Liver (tissue), 9 donors: ENCODE measurements around the gene GLYATL3. TPM values are rescaled to one million over a fixed set of nuclear protein-coding genes. Genes with fewer than 3 reads are reported as not detected.

ENCODE experiments used
- DNase-seq: peaks from one replicate; pipeline ENCODE4 v3.0.0-alpha.2; 2017; ENCODE audit warnings: low spot score
- H3K27ac ChIP-seq, 2 donors: one replicate each; pipeline ENCODE4 v1.7.0; 2013; ENCODE audit warnings: inconsistent platforms in 2 of 2, low read length in 2 of 2, control low read depth in 1 of 2, low read depth in 1 of 2, mild to moderate bottlenecking in 1 of 2
- H3K27me3 ChIP-seq, 4 donors: one replicate each; pipeline versions ENCODE4 v1.6.1 to v1.7.0; 2013; ENCODE audit warnings: low read length in 3 of 4, inconsistent platforms in 1 of 4, mild to moderate bottlenecking in 1 of 4, moderate library complexity in 1 of 4; ENCODE audit not compliant: control insufficient read depth in 4 of 4, insufficient read depth in 4 of 4
- H3K36me3 ChIP-seq, 4 donors: one replicate each; pipeline versions ENCODE4 v1.6.1 to v1.7.0; 2013; ENCODE audit warnings: low read length in 3 of 4, mild to moderate bottlenecking in 3 of 4, low read depth in 1 of 4, moderate library complexity in 1 of 4; ENCODE audit not compliant: control insufficient read depth in 4 of 4, insufficient read depth in 3 of 4
- H3K4me1 ChIP-seq, 4 donors: one replicate each; pipeline versions ENCODE4 v1.6.1 to v1.7.0; 2013; ENCODE audit warnings: low read length in 3 of 4, mild to moderate bottlenecking in 3 of 4, moderate library complexity in 1 of 4; ENCODE audit not compliant: control insufficient read depth in 4 of 4, insufficient read depth in 4 of 4
- H3K4me3 ChIP-seq, 3 donors: one replicate each; pipeline versions ENCODE4 v1.6.1 to v1.7.0; 2013; ENCODE audit warnings: low read length in 3 of 3, control low read depth in 1 of 3, low read depth in 1 of 3, mild to moderate bottlenecking in 1 of 3
- H3K9ac ChIP-seq, 2 donors: one replicate each; pipeline ENCODE4 v1.7.0; 2013; ENCODE audit warnings: low read length in 2 of 2, mild to moderate bottlenecking in 2 of 2, moderate library complexity in 2 of 2, control low read depth in 1 of 2, low read depth in 1 of 2
- H3K9me3 ChIP-seq, 4 donors: one replicate each; pipeline versions ENCODE4 v1.6.1 to v1.7.0; 2013; ENCODE audit warnings: low read length in 3 of 4; ENCODE audit not compliant: control insufficient read depth in 4 of 4
- ATF3 ChIP-seq: IDR thresholded peaks from 2 replicates; pipeline ENCODE4 v1.6.1; 2016; ENCODE audit warnings: antibody characterized with exemption
- EGR1 ChIP-seq, 2 donors: IDR thresholded peaks; 2 replicates each; pipeline ENCODE4 v1.6.1; 2016 to 2018; ENCODE audit warnings: antibody characterized with exemption in 2 of 2, low read depth in 2 of 2
- FOXA1 ChIP-seq: IDR thresholded peaks from 2 replicates; pipeline ENCODE4 v1.6.1; 2016; ENCODE audit warnings: antibody characterized with exemption
- FOXA2 ChIP-seq: IDR thresholded peaks from 2 replicates; pipeline ENCODE4 v1.6.1; 2016; ENCODE audit warnings: antibody characterized with exemption
- GABPA ChIP-seq, 2 donors: IDR thresholded peaks in 1 of 2; conservative IDR thresholded peaks in 1 of 2; 2 replicates each; pipeline ENCODE4 v1.6.1; 2016; ENCODE audit warnings: antibody characterized with exemption in 2 of 2, mild to moderate bottlenecking in 1 of 2, moderate library complexity in 1 of 2
- HNF4A ChIP-seq, 2 donors: conservative IDR thresholded peaks; 2 replicates each; pipeline ENCODE4 v1.6.1; 2016; ENCODE audit warnings: antibody characterized with exemption in 2 of 2, mild to moderate bottlenecking in 2 of 2
- HNF4G ChIP-seq: IDR thresholded peaks from 2 replicates; pipeline ENCODE4 v1.6.1; 2016; ENCODE audit warnings: antibody characterized with exemption
- JUND ChIP-seq, 2 donors: IDR thresholded peaks; 2 replicates each; pipeline ENCODE4 v1.6.1; 2016; ENCODE audit warnings: antibody characterized with exemption in 2 of 2
- MAX ChIP-seq: IDR thresholded peaks from 2 replicates; pipeline ENCODE4 v1.6.1; 2016; ENCODE audit warnings: antibody characterized with exemption
- NR2F2 ChIP-seq: IDR thresholded peaks from 2 replicates; pipeline ENCODE4 v1.6.1; 2016; ENCODE audit warnings: antibody characterized with exemption
- RAD21 ChIP-seq, 2 donors: IDR thresholded peaks; 2 replicates each; pipeline ENCODE4 v1.6.1; 2016; ENCODE audit warnings: antibody characterized with exemption in 2 of 2, mild to moderate bottlenecking in 2 of 2
- REST ChIP-seq: IDR thresholded peaks from 2 replicates; pipeline ENCODE4 v1.6.1; 2016; ENCODE audit warnings: antibody characterized with exemption, mild to moderate bottlenecking
- RXRA ChIP-seq, 2 donors: IDR thresholded peaks; 2 replicates each; pipeline ENCODE4 v1.6.1; 2017 to 2018; ENCODE audit warnings: antibody characterized with exemption in 2 of 2, mild to moderate bottlenecking in 1 of 2
- SP1 ChIP-seq: IDR thresholded peaks from 2 replicates; pipeline ENCODE4 v1.6.1; 2018; ENCODE audit warnings: antibody characterized with exemption, mild to moderate bottlenecking
- TAF1 ChIP-seq: conservative IDR thresholded peaks from 2 replicates; pipeline ENCODE4 v1.6.1; 2016; ENCODE audit warnings: antibody characterized with exemption, mild to moderate bottlenecking
- YY1 ChIP-seq: IDR thresholded peaks from 2 replicates; pipeline ENCODE4 v1.6.1; 2016; ENCODE audit warnings: antibody characterized with exemption, mild to moderate bottlenecking
- ZBTB33 ChIP-seq: IDR thresholded peaks from 2 replicates; pipeline ENCODE4 v1.6.1; 2016; ENCODE audit warnings: antibody characterized with exemption
- polyA plus RNA-seq, 2 donors: library from polyadenylated mRNA; stranded (reverse) in 1 of 2; unstranded in 1 of 2; fragments of 200-250 nt in 1 of 2; fragments of >200 nt in 1 of 2; fragmentation: Nextera tagmentation in 1 of 2; extraction: Ambion mirVana in 1 of 2; gene quantifications; one replicate each; pipeline versions ENCODE4 v1.2.1 to v1.2.3, GENCODE V29; 2013 to 2015
- total RNA-seq, 2 donors: library from RNA; depleted of rRNA; stranded (reverse); fragments of >200 nt; gene quantifications; one replicate each; pipeline ENCODE4 v1.2.3, GENCODE V29; 2014
- TF ChIP-seq, protein P1 (sequence below): fragments of 150-350 bp; IDR thresholded peaks from 2 replicates; pipeline ENCODE4 v1.5.1; 2017; ENCODE audit warnings: improper control_type of control experiment, low read depth, low read length; ENCODE audit not compliant: missing input control
- donor health status: healthy.
- donor health status: healthy.
- donor health status: healthy.
- donor health status: healthy.
- donor health status: healthy.

The GLYATL3 gene
- total and polyA plus RNA-seq, 4 donors: 0.09 TPM; not detected in 3

DNA sequence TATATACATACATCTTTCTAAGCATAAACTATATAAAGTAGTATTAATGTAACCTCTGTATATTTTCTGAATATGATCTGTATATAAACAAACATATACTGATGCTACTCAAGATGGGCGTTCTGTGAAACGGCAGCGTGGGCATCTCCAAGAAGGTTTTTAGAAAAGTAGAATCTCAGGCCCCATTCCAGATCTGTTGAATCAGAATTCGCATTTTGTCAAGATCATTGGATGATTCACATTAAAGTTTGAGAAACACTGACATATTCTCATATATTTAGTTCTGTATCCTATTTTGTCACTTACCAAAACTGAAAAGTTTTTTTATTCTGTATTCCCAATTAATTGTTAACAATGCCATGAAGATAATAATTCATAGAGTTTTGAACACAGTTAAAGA lies 56.2 kb downstream of the GLYATL3 start (continued):
- no peak for TF ChIP-seq ATF3

GRCh38 chr6:49556429-49556837 lies 56.7 kb downstream of the GLYATL3 start:
- Histone ChIP-seq H3K27ac (peak overlapping the region; percentile 6 to 59), H3K4me3 (no peak overlapping the region), H3K9ac (no peak overlapping the region), H3K9me3 (no peaks in the 10 kb centered on the region), H3K4me1 (peaks cover 0 to 21% (median 5%) of the 10 kb centered on the region in 4 donors), H3K27me3 (no peaks in the 10 kb centered on the region), H3K36me3 (no peaks in the 10 kb centered on the region)
- TF ChIP-seq, protein P1, sequence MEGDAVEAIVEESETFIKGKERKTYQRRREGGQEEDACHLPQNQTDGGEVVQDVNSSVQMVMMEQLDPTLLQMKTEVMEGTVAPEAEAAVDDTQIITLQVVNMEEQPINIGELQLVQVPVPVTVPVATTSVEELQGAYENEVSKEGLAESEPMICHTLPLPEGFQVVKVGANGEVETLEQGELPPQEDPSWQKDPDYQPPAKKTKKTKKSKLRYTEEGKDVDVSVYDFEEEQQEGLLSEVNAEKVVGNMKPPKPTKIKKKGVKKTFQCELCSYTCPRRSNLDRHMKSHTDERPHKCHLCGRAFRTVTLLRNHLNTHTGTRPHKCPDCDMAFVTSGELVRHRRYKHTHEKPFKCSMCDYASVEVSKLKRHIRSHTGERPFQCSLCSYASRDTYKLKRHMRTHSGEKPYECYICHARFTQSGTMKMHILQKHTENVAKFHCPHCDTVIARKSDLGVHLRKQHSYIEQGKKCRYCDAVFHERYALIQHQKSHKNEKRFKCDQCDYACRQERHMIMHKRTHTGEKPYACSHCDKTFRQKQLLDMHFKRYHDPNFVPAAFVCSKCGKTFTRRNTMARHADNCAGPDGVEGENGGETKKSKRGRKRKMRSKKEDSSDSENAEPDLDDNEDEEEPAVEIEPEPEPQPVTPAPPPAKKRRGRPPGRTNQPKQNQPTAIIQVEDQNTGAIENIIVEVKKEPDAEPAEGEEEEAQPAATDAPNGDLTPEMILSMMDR: no peak
- no peak for TF ChIP-seq ATF3
- TF ChIP-seq GABPA (IDR thresholded peaks at IDR 0.05 in 1 of 2, conservative IDR thresholded peaks at IDR 0.05 in 1 of 2): peak in 1 of 2 donors; percentile 14
- TF ChIP-seq HNF4A (conservative IDR thresholded peaks at IDR 0.05): peak; percentile 10 to 74
- no peak for TF ChIP-seq TAF1
- TF ChIP-seq NR2F2: no peak
- TF ChIP-seq HNF4G: no peak
- no peak for TF ChIP-seq REST
- TF ChIP-seq MAX: no peak
- peak; percentile 48 for TF ChIP-seq SP1
- TF ChIP-seq FOXA2: peak; percentile 89
- peak; percentile 14 for TF ChIP-seq YY1
- no peak for TF ChIP-seq ZBTB33
- no peak for TF ChIP-seq EGR1 (IDR thresholded peaks at IDR 0.05; ENCODE audit: low read depth in 2 of 2)
- no peak for TF ChIP-seq RAD21 (IDR thresholded peaks at IDR 0.05)
- TF ChIP-seq JUND (IDR thresholded peaks at IDR 0.05): peak; percentile 70 to 83
- TF ChIP-seq RXRA (IDR thresholded peaks at IDR 0.05): peak in 1 of 2 donors; percentile 61
- peak; percentile 77 for TF ChIP-seq FOXA1
- no peak for DNase-seq
